ENCODE data around the gene SAG.

The SAG gene

GRCh38 chr2:233375490-233376314, 68.1 kb downstream of the SAG start:
- peak overlapping the region; percentile 67 for H3K4me2 ChIP-seq (ENCODE audit: low read depth, low read length)

DNA sequence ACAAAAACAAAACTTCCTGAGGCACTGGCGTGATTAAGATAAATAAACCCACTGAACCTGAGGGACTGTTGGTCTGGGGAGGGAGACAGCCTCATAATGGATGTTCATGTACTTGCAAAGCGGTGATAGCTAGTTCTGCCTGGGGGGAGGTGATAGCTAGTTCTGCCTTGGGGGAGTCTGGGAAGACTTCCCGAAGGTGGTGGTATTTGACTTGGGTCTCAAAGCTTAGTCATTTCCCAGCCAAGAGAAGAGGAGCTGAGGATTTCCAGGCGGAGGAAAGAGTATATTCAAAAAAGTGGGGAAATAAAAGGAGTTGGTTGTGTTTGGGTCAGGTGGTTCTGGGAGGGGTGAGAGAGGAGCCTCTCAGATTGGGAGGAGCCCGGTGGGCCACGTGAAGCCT, 71.4 kb downstream of the SAG start:
- H3K79me2 ChIP-seq (ENCODE audit: low read length), result peaks cover 62% of the 10 kb centered on the region

More at GRCh38 chr2:233375490-233376314, 68.1 kb downstream of the SAG start:
- H3K36me3 ChIP-seq (replicated peaks; ENCODE audit: insufficient read depth, low read length), result no peaks in the 10 kb centered on the region; the same call in 1 of the 2 replicates
- 0 out of 2 replicates have a peak overlapping the region, but pooled peaks have one; percentile 16 for H2AFZ ChIP-seq (ENCODE audit: low read length)
- H3F3A ChIP-seq (ENCODE audit: insufficient read depth, low read length), result peaks cover 22% of the 10 kb centered on the region
- no peaks in the 10 kb centered on the region for H3K27me3 ChIP-seq (replicated peaks; ENCODE audit: insufficient read depth, low read length)
- peak overlapping the region; percentile 38; the same call in 1 of the 2 replicates for H3K9ac ChIP-seq (ENCODE audit: low read length)
- no peaks in the 10 kb centered on the region for H4K20me1 ChIP-seq (ENCODE audit: insufficient read depth, low read length)
- peak overlapping the region; percentile 26; the same call in 1 of the 2 replicates for H3K4me3 ChIP-seq (ENCODE audit: low read length)
- no peak for TF ChIP-seq EZH2 (optimal IDR thresholded peaks at IDR 0.05; ENCODE audit: low read depth, low read length)
- no peak for TF ChIP-seq EZH2phosphoT487 (IDR thresholded peaks at IDR 0.05; ENCODE audit: low read length)
- TF ChIP-seq, protein P1, sequence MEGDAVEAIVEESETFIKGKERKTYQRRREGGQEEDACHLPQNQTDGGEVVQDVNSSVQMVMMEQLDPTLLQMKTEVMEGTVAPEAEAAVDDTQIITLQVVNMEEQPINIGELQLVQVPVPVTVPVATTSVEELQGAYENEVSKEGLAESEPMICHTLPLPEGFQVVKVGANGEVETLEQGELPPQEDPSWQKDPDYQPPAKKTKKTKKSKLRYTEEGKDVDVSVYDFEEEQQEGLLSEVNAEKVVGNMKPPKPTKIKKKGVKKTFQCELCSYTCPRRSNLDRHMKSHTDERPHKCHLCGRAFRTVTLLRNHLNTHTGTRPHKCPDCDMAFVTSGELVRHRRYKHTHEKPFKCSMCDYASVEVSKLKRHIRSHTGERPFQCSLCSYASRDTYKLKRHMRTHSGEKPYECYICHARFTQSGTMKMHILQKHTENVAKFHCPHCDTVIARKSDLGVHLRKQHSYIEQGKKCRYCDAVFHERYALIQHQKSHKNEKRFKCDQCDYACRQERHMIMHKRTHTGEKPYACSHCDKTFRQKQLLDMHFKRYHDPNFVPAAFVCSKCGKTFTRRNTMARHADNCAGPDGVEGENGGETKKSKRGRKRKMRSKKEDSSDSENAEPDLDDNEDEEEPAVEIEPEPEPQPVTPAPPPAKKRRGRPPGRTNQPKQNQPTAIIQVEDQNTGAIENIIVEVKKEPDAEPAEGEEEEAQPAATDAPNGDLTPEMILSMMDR (IDR thresholded peaks at IDR 0.05; ENCODE audit: low read length), result no peak
- peaks cover 58% of the 10 kb centered on the region for H3K79me2 ChIP-seq (ENCODE audit: low read length)
- peak overlapping the region; percentile 88 for H3K27ac ChIP-seq (ENCODE audit: low read length)
- peak; percentile 74 for DNase-seq
- no peaks in the 10 kb centered on the region for H3K9me2 ChIP-seq (replicated peaks; ENCODE audit: insufficient read depth, low read length)
- H3K4me1 ChIP-seq (ENCODE audit: low read length), result peaks cover 23% of the 10 kb centered on the region
- no peaks in the 10 kb centered on the region for H3K9me3 ChIP-seq (replicated peaks; ENCODE audit: insufficient read depth, low read length)

GRCh38 chr2:233379441-233379840, 71.8 kb downstream of the SAG start:
- no peak overlapping the region for H3K27ac ChIP-seq (ENCODE audit: low read length)
- H3K27me3 ChIP-seq (replicated peaks; ENCODE audit: insufficient read depth, low read length), result no peaks in the 10 kb centered on the region
- no peaks in the 10 kb centered on the region for H3K9me3 ChIP-seq (replicated peaks; ENCODE audit: insufficient read depth, low read length)
- no peaks in the 10 kb centered on the region for H3K36me3 ChIP-seq (replicated peaks; ENCODE audit: insufficient read depth, low read length)
- DNase-seq, result no peak
- no peaks in the 10 kb centered on the region for H4K20me1 ChIP-seq (ENCODE audit: insufficient read depth, low read length)
- no peak overlapping the region for H3K4me2 ChIP-seq (ENCODE audit: low read depth, low read length)
- H3K79me2 ChIP-seq (ENCODE audit: low read length), result peaks cover 62% of the 10 kb centered on the region
- no peak overlapping the region for H3K4me3 ChIP-seq (ENCODE audit: low read length)
- peaks cover 25% of the 10 kb centered on the region for H3K4me1 ChIP-seq (ENCODE audit: low read length)
- H3F3A ChIP-seq (ENCODE audit: insufficient read depth, low read length), result peaks cover 20% of the 10 kb centered on the region
- H3K9ac ChIP-seq (ENCODE audit: low read length), result no peak overlapping the region
- H3K9me2 ChIP-seq (replicated peaks; ENCODE audit: insufficient read depth, low read length), result no peaks in the 10 kb centered on the region
- no peak for TF ChIP-seq EZH2 (optimal IDR thresholded peaks at IDR 0.05; ENCODE audit: low read depth, low read length)
- TF ChIP-seq, protein P1 (IDR thresholded peaks at IDR 0.05; ENCODE audit: low read length), result no peak
- no peak for TF ChIP-seq EZH2phosphoT487 (IDR thresholded peaks at IDR 0.05; ENCODE audit: low read length)
- H2AFZ ChIP-seq (ENCODE audit: low read length), result no peak overlapping the region

More for the DNA sequence above, 71.4 kb downstream of the SAG start:
- H3K9me2 ChIP-seq (replicated peaks; ENCODE audit: insufficient read depth, low read length), result no peaks in the 10 kb centered on the region
- no peak overlapping the region for H2AFZ ChIP-seq (ENCODE audit: low read length)
- H3K27ac ChIP-seq (ENCODE audit: low read length), result no peak overlapping the region
- no peak for DNase-seq
- no peak overlapping the region for H3K4me3 ChIP-seq (ENCODE audit: low read length)
- TF ChIP-seq, protein P1 (IDR thresholded peaks at IDR 0.05; ENCODE audit: low read length), result no peak
- no peak for TF ChIP-seq EZH2phosphoT487 (IDR thresholded peaks at IDR 0.05; ENCODE audit: low read length)
- H4K20me1 ChIP-seq (ENCODE audit: insufficient read depth, low read length), result no peaks in the 10 kb centered on the region
- H3K4me1 ChIP-seq (ENCODE audit: low read length), result peaks cover 24% of the 10 kb centered on the region
- no peak overlapping the region for H3K4me2 ChIP-seq (ENCODE audit: low read depth, low read length)
- H3K36me3 ChIP-seq (replicated peaks; ENCODE audit: insufficient read depth, low read length), result no peaks in the 10 kb centered on the region
- no peaks in the 10 kb centered on the region for H3K27me3 ChIP-seq (replicated peaks; ENCODE audit: insufficient read depth, low read length)
- H3F3A ChIP-seq (ENCODE audit: insufficient read depth, low read length), result peaks cover 22% of the 10 kb centered on the region
- no peak overlapping the region for H3K9ac ChIP-seq (ENCODE audit: low read length)
- H3K9me3 ChIP-seq (replicated peaks; ENCODE audit: insufficient read depth, low read length), result no peaks in the 10 kb centered on the region

Measured in MM.1S (cell line).